Measurements from ENCODE around the gene CITED4. TPM values are rescaled to one million over a fixed set of nuclear protein-coding genes. Genes with fewer than 3 reads are reported as not detected.

Gene CITED4
- total and polyA plus RNA-seq, 7 donors = 3.0 to 59.8 (median 23.5) TPM; not detected in 2

DNA sequence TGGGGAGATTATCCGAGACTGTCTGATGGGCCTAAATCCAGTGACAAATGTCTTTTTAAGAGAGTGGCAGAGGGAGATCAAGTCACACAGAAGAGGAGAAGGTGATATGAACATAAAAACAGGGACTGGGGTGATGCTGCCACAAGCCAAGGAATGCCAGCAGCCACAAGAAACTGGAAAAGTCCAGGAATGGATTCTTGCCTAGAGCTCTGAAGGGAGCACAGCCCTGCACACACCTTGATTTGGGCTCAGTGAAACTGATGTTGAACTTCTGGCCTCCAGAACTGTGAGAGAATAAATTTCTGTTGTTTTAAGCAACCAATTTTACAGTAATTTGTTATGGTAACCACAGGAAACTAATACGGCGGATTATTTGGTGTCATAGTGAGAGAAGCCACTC lies 19.5 kb downstream of the CITED4 start:
- H3K4me3 ChIP-seq = no peak overlapping the region
- H3K9me3 ChIP-seq = peaks cover 0 to 3% (median 0%) of the 10 kb centered on the region in 4 donors
- H3K4me1 ChIP-seq = peaks cover 0 to 12% (median 10%) of the 10 kb centered on the region in 4 donors
- intact Hi-C loops (cut with DNase I) = loop anchor here (10.0 kb wide), 1 partner anchor 308 kb away; the partner anchor contains the start of gene ZNF684
- H3K27ac ChIP-seq = no peak overlapping the region
- no peak for DNase-seq
- H3K36me3 ChIP-seq = peaks cover 5 to 26% (median 12%) of the 10 kb centered on the region in 4 donors
- TF ChIP-seq, protein P1, sequence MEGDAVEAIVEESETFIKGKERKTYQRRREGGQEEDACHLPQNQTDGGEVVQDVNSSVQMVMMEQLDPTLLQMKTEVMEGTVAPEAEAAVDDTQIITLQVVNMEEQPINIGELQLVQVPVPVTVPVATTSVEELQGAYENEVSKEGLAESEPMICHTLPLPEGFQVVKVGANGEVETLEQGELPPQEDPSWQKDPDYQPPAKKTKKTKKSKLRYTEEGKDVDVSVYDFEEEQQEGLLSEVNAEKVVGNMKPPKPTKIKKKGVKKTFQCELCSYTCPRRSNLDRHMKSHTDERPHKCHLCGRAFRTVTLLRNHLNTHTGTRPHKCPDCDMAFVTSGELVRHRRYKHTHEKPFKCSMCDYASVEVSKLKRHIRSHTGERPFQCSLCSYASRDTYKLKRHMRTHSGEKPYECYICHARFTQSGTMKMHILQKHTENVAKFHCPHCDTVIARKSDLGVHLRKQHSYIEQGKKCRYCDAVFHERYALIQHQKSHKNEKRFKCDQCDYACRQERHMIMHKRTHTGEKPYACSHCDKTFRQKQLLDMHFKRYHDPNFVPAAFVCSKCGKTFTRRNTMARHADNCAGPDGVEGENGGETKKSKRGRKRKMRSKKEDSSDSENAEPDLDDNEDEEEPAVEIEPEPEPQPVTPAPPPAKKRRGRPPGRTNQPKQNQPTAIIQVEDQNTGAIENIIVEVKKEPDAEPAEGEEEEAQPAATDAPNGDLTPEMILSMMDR (IDR thresholded peaks at IDR 0.05) = no peak
- TF ChIP-seq POLR2AphosphoS5 (IDR thresholded peaks at IDR 0.05) (no peak), EP300 (IDR thresholded peaks at IDR 0.05) (no peak), POLR2A (IDR thresholded peaks at IDR 0.05) (no peak)
- no peaks in the 10 kb centered on the region for H3K27me3 ChIP-seq
- WGBS, 2 donors = 97% methylated on average over 3 of the region's 3 CpGs

DNA sequence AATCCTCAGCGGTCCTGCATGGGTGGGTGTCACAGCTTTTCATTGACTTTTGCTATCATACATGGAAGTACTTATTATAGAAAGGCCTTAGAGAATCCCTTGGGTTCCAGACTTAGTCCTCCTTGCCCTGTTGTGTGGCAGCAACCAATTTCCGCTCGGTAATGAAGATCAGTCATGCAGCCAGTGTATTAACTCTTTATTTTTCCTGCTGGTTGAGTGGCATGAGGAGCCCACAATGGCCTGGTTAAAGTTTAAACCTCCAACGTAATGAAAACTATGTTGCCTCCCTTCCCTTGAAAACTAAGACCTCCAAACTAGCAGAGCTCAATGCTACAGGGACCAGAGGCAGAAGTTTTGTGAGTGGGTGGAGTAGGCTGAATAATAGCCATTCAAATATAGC lies 20.0 kb downstream of the CITED4 start:
- Histone ChIP-seq H3K36me3 (peaks cover 5 to 31% (median 12%) of the 10 kb centered on the region in 4 donors), H3K9me3 (peaks cover 0 to 3% (median 0%) of the 10 kb centered on the region in 4 donors), H3K27me3 (no peaks in the 10 kb centered on the region), H3K4me1 (peaks cover 0 to 12% (median 10%) of the 10 kb centered on the region in 4 donors), H3K4me3 (no peak overlapping the region), H3K27ac (no peak overlapping the region)
- DNase-seq = no peak
- WGBS, 2 donors = 71 to 87% methylated on average over 4 of the region's 4 CpGs
- TF ChIP-seq, protein P1 (IDR thresholded peaks at IDR 0.05) = no peak
- no peak for TF ChIP-seq POLR2A (IDR thresholded peaks at IDR 0.05)
- no peak for TF ChIP-seq EP300 (IDR thresholded peaks at IDR 0.05)
- no peak for TF ChIP-seq POLR2AphosphoS5 (IDR thresholded peaks at IDR 0.05)
- intact Hi-C loops (cut with DNase I) = loop anchor here (10.0 kb wide), 1 partner anchor 307 kb away; the partner anchor contains the start of gene ZNF684

DNA sequence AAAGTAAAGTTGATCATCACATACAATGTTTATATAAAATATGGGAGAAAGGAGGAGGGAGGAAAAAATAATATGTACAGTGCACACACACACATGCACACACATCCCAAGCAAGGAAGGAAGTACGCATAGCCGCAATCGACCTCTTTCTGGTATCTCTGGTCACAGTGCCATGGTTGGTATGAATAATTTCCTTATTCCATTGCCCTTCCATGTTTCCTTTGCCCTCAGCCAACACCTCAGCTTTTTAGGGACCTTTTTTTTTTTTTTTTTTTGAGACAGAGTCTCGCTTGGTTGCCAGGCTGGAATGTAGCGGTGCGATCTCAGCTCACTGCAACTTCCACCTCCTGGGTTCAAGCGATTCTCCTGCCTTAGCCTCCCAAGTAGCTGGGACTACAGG lies 20.6 kb downstream of the CITED4 start:
- Histone ChIP-seq H3K36me3 (peaks cover 5 to 36% (median 12%) of the 10 kb centered on the region in 4 donors), H3K27me3 (no peaks in the 10 kb centered on the region), H3K9me3 (peaks cover 0 to 3% (median 0%) of the 10 kb centered on the region in 4 donors), H3K4me1 (peaks cover 0 to 12% (median 10%) of the 10 kb centered on the region in 4 donors), H3K27ac (no peak overlapping the region), H3K4me3 (no peak overlapping the region)
- no peak for DNase-seq
- WGBS, 2 donors = 91% methylated on average over 7 of the region's 7 CpGs
- intact Hi-C loops (cut with DNase I) = loop anchor here (10.0 kb wide), 1 partner anchor 307 kb away; the partner anchor contains the start of gene ZNF684
- no peak for TF ChIP-seq EP300 (IDR thresholded peaks at IDR 0.05)
- TF ChIP-seq, protein P1 (IDR thresholded peaks at IDR 0.05) = no peak

DNA sequence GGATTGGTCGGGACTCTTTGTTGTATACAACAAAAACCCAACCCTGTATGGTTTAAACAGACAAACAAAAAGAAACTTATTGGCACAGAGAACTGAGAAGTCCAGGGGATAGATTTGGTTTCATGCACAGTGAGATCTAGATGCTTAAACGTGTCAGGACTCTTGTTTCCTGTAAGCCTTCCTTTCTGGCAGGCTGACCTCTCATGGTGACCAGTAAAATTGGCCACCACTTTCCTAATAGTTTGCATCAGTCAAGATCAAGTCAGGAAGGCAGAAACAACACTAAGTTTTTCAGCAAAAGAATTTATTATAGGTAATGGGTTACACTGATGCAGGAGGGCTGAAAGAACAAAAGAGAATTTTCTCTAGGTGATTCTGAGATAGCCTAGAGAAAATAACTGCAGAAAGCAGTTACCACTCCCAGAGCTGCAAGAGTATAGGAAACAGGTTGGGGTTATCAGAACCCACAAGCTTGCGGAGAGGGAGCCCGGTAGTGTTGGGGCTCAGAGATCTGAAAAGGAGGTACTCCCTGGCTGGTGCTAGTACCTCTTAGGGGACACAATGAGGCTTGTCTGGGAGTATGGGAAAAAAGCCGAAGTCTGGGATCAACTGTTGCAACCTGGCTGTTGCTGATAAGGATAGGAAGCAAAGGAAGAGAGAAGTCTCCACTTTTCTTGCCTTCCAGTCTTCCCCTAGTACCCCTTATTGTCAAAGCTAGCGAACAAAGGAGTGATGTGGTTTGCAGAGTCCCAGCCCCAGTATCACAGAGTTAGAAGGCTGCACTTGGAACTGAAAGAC lies 21.4 kb downstream of the CITED4 start:
- 50 to 74% methylated on average over 6 of the region's 6 CpGs for WGBS, 2 donors
- intact Hi-C loops (cut with DNase I) = loop anchor here (10.0 kb wide), 1 partner anchor 306 kb away; the partner anchor contains the start of gene ZNF684
- H3K4me1 ChIP-seq = peaks cover 0 to 12% (median 10%) of the 10 kb centered on the region in 4 donors
- no peak overlapping the region for H3K4me3 ChIP-seq
- H3K9me3 ChIP-seq = peaks cover 0 to 3% (median 0%) of the 10 kb centered on the region in 4 donors
- peaks cover 5 to 44% (median 12%) of the 10 kb centered on the region in 4 donors for H3K36me3 ChIP-seq
- no peak overlapping the region for H3K27ac ChIP-seq
- DNase-seq = no peak
- TF ChIP-seq POLR2A (IDR thresholded peaks at IDR 0.05) (no peak), POLR2AphosphoS5 (IDR thresholded peaks at IDR 0.05) (no peak), EP300 (IDR thresholded peaks at IDR 0.05) (no peak)
- TF ChIP-seq, protein P1 (IDR thresholded peaks at IDR 0.05) = no peak
- H3K27me3 ChIP-seq = no peaks in the 10 kb centered on the region
